ENCODE measurements around the gene TNFSF12. TPM values are rescaled to one million over a fixed set of nuclear protein-coding genes. Genes with fewer than 3 reads are reported as not detected.
A peak's percentile ranks its signal among the peaks of the same experiment; 100 is the strongest.
"Not testable (repeated sequence)": the region's sequence is repeated elsewhere in the genome, so short reads cannot be mapped to it uniquely, and the experiment has no call there.

The TNFSF12 gene
- total RNA-seq, 1 donor from 2014 or later: 4.7 TPM

- Histone ChIP-seq H3K27me3 (ENCODE audit: control insufficient read depth in 3 of 3, insufficient read depth in 3 of 3, low read length in 3 of 3) (no peaks in the 10 kb centered on the region), H3K4me3 (ENCODE audit: low read length in 3 of 3) (no peak overlapping the region), H3K4me1 (ENCODE audit: control insufficient read depth in 3 of 3, insufficient read depth in 3 of 3, low read length in 3 of 3) (peaks cover 7 to 22% (median 19%) of the 10 kb centered on the region in 3 donors), H3K9ac (ENCODE audit: low read depth in 1 of 3, low read length in 3 of 3) (no peak overlapping the region), H3K36me3 (ENCODE audit: control insufficient read depth in 3 of 3, insufficient read depth in 3 of 3, low read length in 3 of 3) (peaks cover 59 to 66% (median 60%) of the 10 kb centered on the region in 3 donors), H3K27ac (ENCODE audit: low read depth, low read length) (no peak overlapping the region), H3K9me3 (ENCODE audit: control insufficient read depth in 3 of 3, low read length in 3 of 3) (no peaks in the 10 kb centered on the region)
Observed at GRCh38 chr17:7592422-7593021, 43.7 kb downstream of the TNFSF12 start.

GRCh38 chr17:7593296-7593695 is 44.4 kb downstream of the TNFSF12 start:
- Histone ChIP-seq H3K9ac (ENCODE audit: low read depth in 1 of 3, low read length in 3 of 3) (no peak overlapping the region), H3K4me1 (ENCODE audit: control insufficient read depth in 3 of 3, insufficient read depth in 3 of 3, low read length in 3 of 3) (peaks cover 7 to 22% (median 18%) of the 10 kb centered on the region in 3 donors), H3K27me3 (ENCODE audit: control insufficient read depth in 3 of 3, insufficient read depth in 3 of 3, low read length in 3 of 3) (no peaks in the 10 kb centered on the region), H3K27ac (ENCODE audit: low read depth, low read length) (no peak overlapping the region), H3K4me3 (ENCODE audit: low read length in 3 of 3) (no peak overlapping the region), H3K9me3 (ENCODE audit: control insufficient read depth in 3 of 3, low read length in 3 of 3) (no peaks in the 10 kb centered on the region), H3K36me3 (ENCODE audit: control insufficient read depth in 3 of 3, insufficient read depth in 3 of 3, low read length in 3 of 3) (peaks cover 57 to 62% (median 58%) of the 10 kb centered on the region in 3 donors)

GRCh38 chr17:7597561-7597960 is 48.7 kb downstream of the TNFSF12 start:
- H3K9ac ChIP-seq (ENCODE audit: low read depth in 1 of 3, low read length in 3 of 3); H3K27me3 ChIP-seq (ENCODE audit: control insufficient read depth in 3 of 3, insufficient read depth in 3 of 3, low read length in 3 of 3); H3K27ac ChIP-seq (ENCODE audit: low read depth, low read length); H3K4me1 ChIP-seq (ENCODE audit: control insufficient read depth in 3 of 3, insufficient read depth in 3 of 3, low read length in 3 of 3); H3K9me3 ChIP-seq (ENCODE audit: control insufficient read depth in 3 of 3, low read length in 3 of 3); H3K4me3 ChIP-seq (ENCODE audit: low read length in 3 of 3): not testable (repeated sequence)
- H3K36me3 ChIP-seq (ENCODE audit: control insufficient read depth in 3 of 3, insufficient read depth in 3 of 3, low read length in 3 of 3): peaks cover 69 to 82% (median 74%) of the 10 kb centered on the region in 3 donors

GRCh38 chr17:7606280-7606679 is 57.4 kb downstream of the TNFSF12 start:
- H3K4me3 ChIP-seq (ENCODE audit: low read length in 3 of 3): no peak overlapping the region
- no peaks in the 10 kb centered on the region for H3K27me3 ChIP-seq (ENCODE audit: control insufficient read depth in 3 of 3, insufficient read depth in 3 of 3, low read length in 3 of 3)
- H3K4me1 ChIP-seq (ENCODE audit: control insufficient read depth in 3 of 3, insufficient read depth in 3 of 3, low read length in 3 of 3): peaks cover 11 to 14% (median 11%) of the 10 kb centered on the region in 3 donors
- peak overlapping the region; percentile 88 for H3K27ac ChIP-seq (ENCODE audit: low read depth, low read length)
- H3K9me3 ChIP-seq (ENCODE audit: control insufficient read depth in 3 of 3, low read length in 3 of 3): no peaks in the 10 kb centered on the region
- H3K9ac ChIP-seq (ENCODE audit: low read depth in 1 of 3, low read length in 3 of 3): peak overlapping the region in 2 of 3 donors; percentile 47 to 68
- peaks cover 20 to 37% (median 28%) of the 10 kb centered on the region in 3 donors for H3K36me3 ChIP-seq (ENCODE audit: control insufficient read depth in 3 of 3, insufficient read depth in 3 of 3, low read length in 3 of 3)

Small RNA genes lying within 50 kb of the gene (small RNA-seq; reads per million reads assigned to genes)
- gene CD68 (not detected), gene RF00019 (not detected), gene SNORA48 (not detected), gene SNORD10 (not detected)

Other genes with a start within 250 kb of the TNFSF12 start
- 185 TPM for gene EIF5A, start 241.4 kb upstream of the TNFSF12 start, total RNA-seq
- 24.5 TPM for gene GPS2, start 233.7 kb upstream of the TNFSF12 start, total RNA-seq
- 19.8 TPM for gene NEURL4, start 219.7 kb upstream of the TNFSF12 start, total RNA-seq
- 2.1 TPM for gene ACAP1, start 212.5 kb upstream of the TNFSF12 start, total RNA-seq
- gene KCTD11, start 196.9 kb upstream of the TNFSF12 start, total RNA-seq: 4.2 TPM
- not detected for gene TMEM95, start 193.9 kb upstream of the TNFSF12 start, total RNA-seq
- gene TNK1, start 168.0 kb upstream of the TNFSF12 start, total RNA-seq: not detected
- gene PLSCR3, start 154.5 kb upstream of the TNFSF12 start, total RNA-seq: 10.4 TPM
- 149 TPM for gene TMEM256, start 145.0 kb upstream of the TNFSF12 start, total RNA-seq
- 3.1 TPM for gene NLGN2, start 141.2 kb upstream of the TNFSF12 start, total RNA-seq
- not detected for gene SPEM1, start 128.7 kb upstream of the TNFSF12 start, total RNA-seq
- not detected for gene SPEM2, start 123.4 kb upstream of the TNFSF12 start, total RNA-seq
- gene SPEM3, start 120.2 kb upstream of the TNFSF12 start, total RNA-seq: not detected
- 0.52 TPM for gene TMEM102, start 113.6 kb upstream of the TNFSF12 start, total RNA-seq
- gene FGF11, start 109.5 kb upstream of the TNFSF12 start, total RNA-seq: 1.0 TPM
- gene CHRNB1, start 104.0 kb upstream of the TNFSF12 start, total RNA-seq: 31.3 TPM
- gene ZBTB4, start 69.4 kb upstream of the TNFSF12 start, total RNA-seq: 10.4 TPM
- gene SLC35G6, start 67.6 kb upstream of the TNFSF12 start, total RNA-seq: not detected
- gene POLR2A, start 64.7 kb upstream of the TNFSF12 start, total RNA-seq: 91.3 TPM
- gene TNFSF13, start 9.7 kb downstream of the TNFSF12 start, total RNA-seq: 2.1 TPM
- 31.3 TPM for gene SENP3, start 12.9 kb downstream of the TNFSF12 start, total RNA-seq
- gene CD68, start 30.6 kb downstream of the TNFSF12 start, total RNA-seq: 4.2 TPM
- gene MPDU1, start 34.8 kb downstream of the TNFSF12 start, total RNA-seq: 26.1 TPM
- gene SOX15, start 41.0 kb downstream of the TNFSF12 start, total RNA-seq: not detected
- gene FXR2, start 65.8 kb downstream of the TNFSF12 start, total RNA-seq: 42.3 TPM
- gene SAT2, start 78.8 kb downstream of the TNFSF12 start, total RNA-seq: 41.2 TPM
- not detected for gene SHBG, start 81.1 kb downstream of the TNFSF12 start, total RNA-seq
- 1.6 TPM for gene ATP1B2, start 101.9 kb downstream of the TNFSF12 start, total RNA-seq
- gene TP53, start 138.4 kb downstream of the TNFSF12 start, total RNA-seq: 13.6 TPM
- 7.3 TPM for gene WRAP53, start 139.4 kb downstream of the TNFSF12 start, total RNA-seq
- gene EFNB3, start 156.1 kb downstream of the TNFSF12 start, total RNA-seq: 1.0 TPM
- 0.52 TPM for gene DNAH2, start 168.7 kb downstream of the TNFSF12 start, total RNA-seq